Lower leg skin (tissue), 3 donors: Measurements from ENCODE around the gene KCNG2.

Experiments used
- POLR2A ChIP-seq, 2 donors: fragments of 450-650 bp; IDR thresholded peaks; one replicate each; pipeline ENCODE4 v1.6.1; 2016 to 2017; ENCODE audit warnings: antibody characterized with exemption in 2 of 2, mild to moderate bottlenecking in 1 of 2, moderate library complexity in 1 of 2
- TF ChIP-seq, protein P1 (sequence below), 3 donors: fragments of 450-650 bp; IDR thresholded peaks; one replicate each; pipeline ENCODE4 v1.5.1; 2016; ENCODE audit warnings: antibody characterized with exemption in 3 of 3, mild to moderate bottlenecking in 3 of 3, moderate library complexity in 2 of 3

GRCh38 chr18:79915161-79916127 lies 117.7 kb downstream of the KCNG2 start:
- TF ChIP-seq, protein P1, sequence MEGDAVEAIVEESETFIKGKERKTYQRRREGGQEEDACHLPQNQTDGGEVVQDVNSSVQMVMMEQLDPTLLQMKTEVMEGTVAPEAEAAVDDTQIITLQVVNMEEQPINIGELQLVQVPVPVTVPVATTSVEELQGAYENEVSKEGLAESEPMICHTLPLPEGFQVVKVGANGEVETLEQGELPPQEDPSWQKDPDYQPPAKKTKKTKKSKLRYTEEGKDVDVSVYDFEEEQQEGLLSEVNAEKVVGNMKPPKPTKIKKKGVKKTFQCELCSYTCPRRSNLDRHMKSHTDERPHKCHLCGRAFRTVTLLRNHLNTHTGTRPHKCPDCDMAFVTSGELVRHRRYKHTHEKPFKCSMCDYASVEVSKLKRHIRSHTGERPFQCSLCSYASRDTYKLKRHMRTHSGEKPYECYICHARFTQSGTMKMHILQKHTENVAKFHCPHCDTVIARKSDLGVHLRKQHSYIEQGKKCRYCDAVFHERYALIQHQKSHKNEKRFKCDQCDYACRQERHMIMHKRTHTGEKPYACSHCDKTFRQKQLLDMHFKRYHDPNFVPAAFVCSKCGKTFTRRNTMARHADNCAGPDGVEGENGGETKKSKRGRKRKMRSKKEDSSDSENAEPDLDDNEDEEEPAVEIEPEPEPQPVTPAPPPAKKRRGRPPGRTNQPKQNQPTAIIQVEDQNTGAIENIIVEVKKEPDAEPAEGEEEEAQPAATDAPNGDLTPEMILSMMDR (IDR thresholded peaks at IDR 0.05), result no peak
- no peak for TF ChIP-seq POLR2A (IDR thresholded peaks at IDR 0.05)
